BLaER1 treated with 17β-estradiol and CSF1 and Interleukin-3, amounts not matched to agents 10 nM and 100 nM (cell line): ENCODE results near the gene CACHD1.

Source experiments
- H3K27ac ChIP-seq, 11 experiments: shearing (Covaris generic); formaldehyde crosslinking; 2 replicates each; pipeline ENCODE4 v1.8.1; 2022
- H3K27me3 ChIP-seq, 11 experiments: shearing (Covaris generic); formaldehyde crosslinking; 2 replicates each; pipeline ENCODE4 v1.8.1; 2022
- H3K36me3 ChIP-seq, 11 experiments: shearing (Covaris generic); formaldehyde crosslinking; 2 replicates each; pipeline ENCODE4 v1.8.1; 2022
- H3K4me1 ChIP-seq, 10 experiments: shearing (Covaris generic); formaldehyde crosslinking; 2 replicates each; pipeline ENCODE4 v1.8.1; 2022
- H3K4me2 ChIP-seq, 11 experiments: shearing (Covaris generic); formaldehyde crosslinking; 2 replicates each; pipeline ENCODE4 v1.8.1; 2022
- H3K4me3 ChIP-seq, 10 experiments: shearing (Covaris generic); formaldehyde crosslinking; 2 replicates each; pipeline ENCODE4 v1.8.1; 2022
- H3K9ac ChIP-seq, 11 experiments: shearing (Covaris generic); formaldehyde crosslinking; 2 replicates each; pipeline ENCODE4 v1.8.1; 2022
- H3K9me3 ChIP-seq, 11 experiments: shearing (Covaris generic); formaldehyde crosslinking; replicated peaks in 1 of 11; 2 replicates each; pipeline ENCODE4 v1.8.1; 2022
- H4K20me1 ChIP-seq, 11 experiments: shearing (Covaris generic); formaldehyde crosslinking; 2 replicates each; pipeline ENCODE4 v1.8.1; 2022
- Cebpa-rat ChIP-seq, 11 experiments: shearing (Covaris generic); IDR thresholded peaks; 2 replicates each; pipeline ENCODE4 v1.8.1; 2022

The CACHD1 gene

DNA sequence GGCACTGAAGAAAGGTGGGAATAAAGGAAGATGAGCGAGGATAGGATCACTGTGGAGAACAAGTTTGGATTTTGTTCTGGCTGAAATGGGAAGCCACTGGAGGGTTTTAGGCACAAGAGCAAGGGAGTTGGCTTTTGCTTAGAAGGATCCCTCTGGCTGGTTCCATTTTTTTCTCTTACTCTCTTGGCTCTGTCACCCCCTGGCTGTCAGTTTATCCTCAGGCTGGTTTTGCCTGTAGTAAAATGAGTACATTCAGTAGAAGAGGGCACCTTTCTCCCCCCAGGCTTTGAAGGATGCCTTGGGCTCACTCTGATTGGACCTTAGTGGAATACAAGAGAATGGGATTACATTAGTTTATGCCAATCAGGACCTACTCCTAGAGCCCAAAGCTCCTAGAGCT lies 17.1 kb downstream of the CACHD1 start:
- TF ChIP-seq Cebpa-rat (IDR thresholded peaks at IDR 0.05) = no peak
- Histone ChIP-seq H4K20me1 (no peaks in the 10 kb centered on the region), H3K9me3 (peaks cover 0 to 11% (median 4%) of the 10 kb centered on the region in 11 experiments; a peak in 4 of 22 replicates), H3K36me3 (no peaks in the 10 kb centered on the region), H3K9ac (no peak overlapping the region), H3K4me3 (no peak overlapping the region), H3K27me3 (no peaks in the 10 kb centered on the region), H3K4me1 (peaks cover 0 to 23% (median 9%) of the 10 kb centered on the region in 10 experiments; a peak in 15 of 20 replicates), H3K27ac (no peak overlapping the region), H3K4me2 (no peak overlapping the region)

DNA sequence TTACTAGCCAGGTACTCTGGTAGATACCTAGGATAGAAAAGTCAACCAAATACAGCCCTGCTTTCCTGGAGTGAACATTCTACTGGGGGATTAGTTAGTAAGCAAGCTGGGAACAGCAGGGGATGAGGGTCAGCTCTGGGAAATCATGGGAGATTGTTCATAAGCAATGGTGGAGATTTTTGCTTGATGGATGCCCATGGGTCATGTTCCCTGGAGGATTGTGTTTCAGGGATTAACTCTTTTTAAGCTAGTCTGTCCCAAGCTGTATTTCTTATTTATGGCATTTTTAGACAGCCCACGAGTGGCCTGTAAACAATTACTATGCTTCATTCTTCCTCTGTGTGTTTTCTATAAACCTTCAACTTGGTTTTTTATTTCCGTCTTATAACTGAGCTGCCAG lies 18.9 kb downstream of the CACHD1 start:
- Histone ChIP-seq H3K9ac (no peak overlapping the region), H3K4me2 (no peak overlapping the region), H3K36me3 (no peaks in the 10 kb centered on the region), H3K4me3 (no peak overlapping the region), H3K27ac (no peak overlapping the region), H3K4me1 (peaks cover 0 to 14% (median 9%) of the 10 kb centered on the region in 10 experiments; a peak in 15 of 20 replicates), H3K9me3 (peaks cover 0 to 14% (median 4%) of the 10 kb centered on the region in 11 experiments; a peak in 4 of 22 replicates), H4K20me1 (no peaks in the 10 kb centered on the region), H3K27me3 (no peaks in the 10 kb centered on the region)
- TF ChIP-seq Cebpa-rat (IDR thresholded peaks at IDR 0.05) = no peak

DNA sequence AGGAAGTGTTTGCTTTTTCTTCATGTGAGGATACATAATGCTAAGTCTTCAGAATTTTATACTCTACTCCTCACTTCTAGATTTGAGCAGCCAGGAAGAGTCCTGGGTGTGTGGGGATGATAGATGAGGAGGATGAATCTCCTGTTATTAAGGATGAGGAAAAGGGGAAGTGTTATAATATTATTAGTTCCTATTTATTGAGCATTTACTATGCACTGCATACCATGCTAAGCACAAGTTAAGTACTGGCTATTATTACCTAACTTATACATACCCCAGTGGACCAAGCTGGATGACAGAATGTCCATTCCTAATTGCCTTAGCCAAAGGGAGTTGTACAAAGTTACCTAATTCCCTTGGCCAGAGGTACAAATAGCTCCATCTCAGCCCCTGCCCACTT lies 19.8 kb downstream of the CACHD1 start:
- H3K4me3 ChIP-seq = no peak overlapping the region
- no peak for TF ChIP-seq Cebpa-rat (IDR thresholded peaks at IDR 0.05)
- peak overlapping the region in 3 of 11 experiments; percentile 15 to 43 (median 34); a peak in 3 of 22 replicates for H3K4me2 ChIP-seq
- no peak overlapping the region for H3K9ac ChIP-seq
- H3K4me1 ChIP-seq = peaks cover 0 to 17% (median 9%) of the 10 kb centered on the region in 10 experiments; a peak in 15 of 20 replicates
- no peaks in the 10 kb centered on the region for H4K20me1 ChIP-seq
- no peaks in the 10 kb centered on the region for H3K27me3 ChIP-seq
- no peak overlapping the region for H3K27ac ChIP-seq
- H3K36me3 ChIP-seq = no peaks in the 10 kb centered on the region
- peaks cover 0 to 14% (median 0%) of the 10 kb centered on the region in 11 experiments; a peak in 2 of 22 replicates for H3K9me3 ChIP-seq

DNA sequence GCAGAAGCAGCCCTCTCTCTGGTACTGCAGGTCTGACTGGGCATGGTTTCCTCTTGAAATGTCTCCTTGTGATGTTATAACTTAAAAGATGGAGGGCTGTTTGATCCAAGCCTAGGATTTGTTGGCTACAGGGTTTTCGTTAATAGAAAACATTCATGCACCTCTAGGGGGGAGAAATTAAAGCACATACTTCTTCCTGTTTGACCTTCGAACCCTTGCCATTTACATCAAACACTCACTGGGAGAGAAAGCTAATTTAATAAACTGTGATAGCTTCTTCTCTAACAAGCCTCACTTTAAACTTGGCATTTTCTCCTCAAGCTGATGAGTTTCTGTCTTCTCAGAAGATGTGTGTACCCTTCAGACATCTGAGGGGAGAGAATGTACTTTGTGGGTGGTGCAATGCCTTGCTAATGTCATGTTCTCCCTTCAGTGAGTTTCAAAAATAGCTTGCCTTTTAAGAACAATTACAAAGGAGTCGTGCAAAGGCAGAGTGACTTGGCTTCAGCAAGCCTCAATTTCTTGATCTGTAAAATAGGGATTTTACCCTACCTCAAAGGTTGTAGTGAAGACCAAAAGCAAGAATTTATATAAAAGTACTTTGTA lies 20.4 kb downstream of the CACHD1 start:
- TF ChIP-seq Cebpa-rat (IDR thresholded peaks at IDR 0.05) = no peak
- Histone ChIP-seq H3K27ac (no peak overlapping the region), H4K20me1 (no peaks in the 10 kb centered on the region), H3K4me1 (peaks cover 0 to 19% (median 9%) of the 10 kb centered on the region in 10 experiments; a peak in 15 of 20 replicates), H3K9ac (no peak overlapping the region), H3K27me3 (no peaks in the 10 kb centered on the region), H3K9me3 (peaks cover 0 to 14% (median 0%) of the 10 kb centered on the region in 11 experiments; a peak in 2 of 22 replicates), H3K4me2 (peak overlapping the region in 7 of 11 experiments; percentile 13 to 43 (median 20); a peak in 9 of 22 replicates), H3K4me3 (no peak overlapping the region), H3K36me3 (no peaks in the 10 kb centered on the region)

DNA sequence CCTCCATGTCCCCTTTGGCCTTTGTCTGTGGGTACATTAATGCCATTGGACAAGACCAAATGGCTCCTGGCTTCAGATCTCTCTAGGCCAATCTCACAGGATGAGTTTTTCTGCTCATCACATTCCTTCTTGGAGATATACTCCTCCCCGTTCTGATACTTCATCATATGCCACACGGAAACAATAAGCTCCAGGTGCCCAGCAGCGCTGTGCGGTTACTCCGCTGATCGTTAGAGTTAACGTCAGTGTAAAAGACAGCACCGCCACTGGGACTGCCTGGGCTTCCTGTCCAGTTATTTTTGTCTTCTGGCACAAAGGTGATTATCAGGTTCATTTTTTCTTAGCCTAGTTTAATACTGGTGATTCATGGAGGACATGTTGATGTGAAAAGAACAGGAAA lies 22.5 kb downstream of the CACHD1 start:
- peaks cover 0 to 14% (median 0%) of the 10 kb centered on the region in 11 experiments; a peak in 2 of 22 replicates for H3K9me3 ChIP-seq
- no peaks in the 10 kb centered on the region for H3K36me3 ChIP-seq
- H3K9ac ChIP-seq = no peak overlapping the region
- peaks cover 0 to 19% (median 9%) of the 10 kb centered on the region in 10 experiments; a peak in 15 of 20 replicates for H3K4me1 ChIP-seq
- H4K20me1 ChIP-seq = no peaks in the 10 kb centered on the region
- no peak overlapping the region for H3K4me3 ChIP-seq
- no peaks in the 10 kb centered on the region for H3K27me3 ChIP-seq
- TF ChIP-seq Cebpa-rat (IDR thresholded peaks at IDR 0.05) = no peak
- no peak overlapping the region for H3K27ac ChIP-seq
- H3K4me2 ChIP-seq = no peak overlapping the region

DNA sequence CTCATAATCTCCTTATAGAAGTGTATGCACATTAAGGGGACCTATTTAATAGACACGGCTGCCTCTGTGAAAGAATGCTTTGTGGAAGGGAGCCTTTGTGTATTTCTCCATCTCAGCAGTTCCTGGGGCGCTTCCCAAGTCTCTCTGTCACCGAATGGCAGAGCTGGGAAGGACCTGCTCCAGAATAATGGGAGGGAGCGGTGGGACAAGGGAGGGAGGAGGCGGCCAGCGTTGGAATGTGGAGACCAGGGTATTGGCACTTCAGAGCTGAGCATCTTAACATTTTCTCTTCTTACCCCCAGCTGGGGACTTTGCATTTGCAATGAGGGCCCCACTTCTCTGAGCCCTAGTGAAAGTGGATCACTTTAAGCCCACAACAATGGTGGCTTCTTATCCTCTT lies 23.9 kb downstream of the CACHD1 start:
- Histone ChIP-seq H3K27ac (no peak overlapping the region), H3K4me3 (no peak overlapping the region), H3K9me3 (peaks cover 0 to 14% (median 0%) of the 10 kb centered on the region in 11 experiments; a peak in 2 of 22 replicates), H4K20me1 (no peaks in the 10 kb centered on the region), H3K27me3 (no peaks in the 10 kb centered on the region), H3K4me1 (peaks cover 0 to 19% (median 9%) of the 10 kb centered on the region in 10 experiments; a peak in 15 of 20 replicates), H3K9ac (no peak overlapping the region), H3K36me3 (no peaks in the 10 kb centered on the region), H3K4me2 (no peak overlapping the region)
- TF ChIP-seq Cebpa-rat (IDR thresholded peaks at IDR 0.05) = no peak

DNA sequence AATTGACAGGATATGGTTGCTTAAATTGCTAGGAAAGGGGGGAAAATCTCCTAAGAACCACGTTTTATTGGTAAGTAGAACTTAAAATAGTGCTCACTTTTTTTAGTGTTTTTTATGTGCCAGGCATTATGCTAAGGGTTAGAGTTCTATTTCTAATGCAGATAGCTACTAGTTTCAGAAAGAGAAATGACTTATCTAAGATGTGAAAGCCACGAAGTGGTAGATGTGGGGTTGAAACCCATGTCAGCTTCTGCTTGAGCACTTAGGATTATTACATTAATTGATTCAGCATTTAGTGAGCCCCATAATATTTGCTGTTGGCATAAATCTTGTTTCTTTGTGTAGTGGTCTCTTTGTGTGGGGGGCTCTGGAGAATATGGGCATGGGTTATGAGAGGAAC lies 24.7 kb downstream of the CACHD1 start:
- no peaks in the 10 kb centered on the region for H4K20me1 ChIP-seq
- H3K36me3 ChIP-seq = no peaks in the 10 kb centered on the region
- H3K9me3 ChIP-seq = peaks cover 0 to 14% (median 0%) of the 10 kb centered on the region in 11 experiments; a peak in 2 of 22 replicates
- H3K9ac ChIP-seq = no peak overlapping the region
- H3K27me3 ChIP-seq = no peaks in the 10 kb centered on the region
- H3K4me3 ChIP-seq = no peak overlapping the region
- H3K4me1 ChIP-seq = peaks cover 0 to 19% (median 9%) of the 10 kb centered on the region in 10 experiments; a peak in 15 of 20 replicates
- H3K4me2 ChIP-seq = no peak overlapping the region
- no peak for TF ChIP-seq Cebpa-rat (IDR thresholded peaks at IDR 0.05)
- no peak overlapping the region for H3K27ac ChIP-seq

DNA sequence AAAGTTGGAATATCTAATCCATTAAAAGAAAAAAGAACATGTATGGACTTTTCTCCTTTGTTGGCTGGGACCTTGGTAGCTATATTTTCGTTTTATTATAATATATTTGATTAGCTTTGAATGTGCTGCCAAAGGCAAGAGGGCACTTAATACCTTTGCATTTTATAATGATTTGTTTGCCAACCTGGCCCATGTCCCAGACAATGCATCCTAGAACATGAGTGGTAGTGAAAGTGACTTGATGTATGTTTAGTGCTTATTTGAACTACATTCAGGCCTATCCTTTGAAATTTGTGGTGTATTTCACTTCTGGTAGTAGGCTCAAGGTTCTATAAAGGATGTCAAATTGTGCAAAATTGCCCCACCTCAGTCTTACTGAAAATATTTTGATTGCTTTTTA lies 25.9 kb downstream of the CACHD1 start:
- peaks cover 0 to 14% (median 0%) of the 10 kb centered on the region in 11 experiments; a peak in 2 of 22 replicates for H3K9me3 ChIP-seq
- H3K27me3 ChIP-seq = no peaks in the 10 kb centered on the region
- no peak overlapping the region for H3K27ac ChIP-seq
- no peak overlapping the region for H3K9ac ChIP-seq
- no peaks in the 10 kb centered on the region for H4K20me1 ChIP-seq
- H3K4me3 ChIP-seq = no peak overlapping the region
- no peaks in the 10 kb centered on the region for H3K36me3 ChIP-seq
- no peak for TF ChIP-seq Cebpa-rat (IDR thresholded peaks at IDR 0.05)
- no peak overlapping the region for H3K4me2 ChIP-seq
- H3K4me1 ChIP-seq = peaks cover 0 to 7% (median 0%) of the 10 kb centered on the region in 10 experiments; a peak in 3 of 20 replicates

DNA sequence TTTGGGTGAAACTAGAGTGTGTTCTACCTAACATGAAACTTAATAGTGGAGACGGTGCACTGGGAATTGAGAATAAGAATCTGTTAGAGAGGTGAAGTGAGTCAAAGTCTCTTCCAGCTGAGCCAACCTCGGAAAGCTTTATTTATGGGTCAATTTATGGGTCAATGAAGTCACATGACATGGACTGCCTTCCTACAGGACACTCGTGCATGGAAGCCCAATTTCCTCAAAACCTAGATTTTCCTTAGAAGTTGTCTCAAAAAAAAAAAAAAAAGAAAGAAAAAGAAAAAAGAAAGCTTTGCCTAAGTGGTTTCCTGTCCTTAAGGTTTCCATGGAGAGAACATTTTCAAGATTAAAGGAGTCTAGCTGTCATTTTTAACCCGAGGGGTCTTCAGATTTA lies 26.7 kb downstream of the CACHD1 start:
- no peak for TF ChIP-seq Cebpa-rat (IDR thresholded peaks at IDR 0.05)
- Histone ChIP-seq H3K36me3 (no peaks in the 10 kb centered on the region), H3K27ac (no peak overlapping the region), H3K4me3 (no peak overlapping the region), H3K4me1 (peaks cover 0 to 7% (median 0%) of the 10 kb centered on the region in 10 experiments; a peak in 1 of 20 replicates), H3K9me3 (peaks cover 0 to 10% (median 0%) of the 10 kb centered on the region in 11 experiments; a peak in 2 of 22 replicates), H3K9ac (no peak overlapping the region), H4K20me1 (no peaks in the 10 kb centered on the region), H3K4me2 (peak overlapping the region in 1 of 11 experiments; percentile 7; a peak in 2 of 22 replicates), H3K27me3 (no peaks in the 10 kb centered on the region)
